Uterus (tissue), 2 donors: ENCODE measurements around the gene ZNF740.

ENCODE experiments used
- CTCF ChIP-seq, 4 experiments: fragments of 200-600 bp in 2 of 4; fragments of 450-650 bp in 2 of 4; sonication (generic) in 2 of 4; IDR thresholded peaks; one replicate each; pipeline ENCODE4 v1.5.1; 2016 to 2019; ENCODE audit warnings: antibody characterized with exemption in 4 of 4, mild to moderate bottlenecking in 2 of 4, moderate library complexity in 1 of 4
- POLR2A ChIP-seq, 2 donors: fragments of 450-650 bp; IDR thresholded peaks; one replicate each; pipeline ENCODE4 v1.6.1; 2016; ENCODE audit warnings: antibody characterized with exemption in 2 of 2, mild to moderate bottlenecking in 1 of 2, moderate library complexity in 1 of 2

- TF ChIP-seq CTCF (IDR thresholded peaks at IDR 0.05): no peak
- TF ChIP-seq POLR2A (IDR thresholded peaks at IDR 0.05): no peak
Measured at GRCh38 chr12:53200458-53201176, 20.1 kb downstream of the ZNF740 start.
